Fibroblast of lung (primary cell): Measurements from ENCODE around the gene CNN2.
A peak's percentile ranks its signal among the peaks of the same experiment; 100 is the strongest.

Experiments
- EZH2 ChIP-seq: IDR thresholded peaks from 2 replicates; pipeline ENCODE4 v1.5.1; 2012; ENCODE audit warnings: low read length, control low read depth, mild to moderate bottlenecking; ENCODE audit errors: missing control alignments
- TF ChIP-seq, protein P1 (sequence below), 2 donors: IDR thresholded peaks in 1 of 2; conservative IDR thresholded peaks in 1 of 2; 1 replicate in 1 of 2; 2 replicates in 1 of 2; pipeline ENCODE4 v1.5.1; 2011 to 2012; ENCODE audit warnings: low read length in 2 of 2, control low read depth in 1 of 2, inconsistent platforms in 1 of 2, low read depth in 1 of 2, mild to moderate bottlenecking in 1 of 2

DNA sequence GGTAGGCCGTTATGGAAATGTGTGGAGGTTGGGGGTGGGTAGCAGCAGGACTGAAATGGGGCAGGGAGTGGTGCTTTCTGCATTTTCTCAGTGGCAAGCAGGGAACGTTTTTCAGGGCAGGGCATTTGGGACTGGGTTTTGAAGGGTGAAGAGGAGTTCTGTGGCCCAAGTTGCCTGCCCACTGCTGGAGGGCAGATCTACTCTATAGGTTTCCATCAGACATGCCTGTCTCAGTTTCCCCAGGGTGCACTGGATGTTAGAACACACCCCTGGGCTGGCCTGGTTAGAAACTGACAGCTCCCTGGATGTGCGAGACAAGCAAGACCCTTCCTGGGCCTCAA, 27.1 kb upstream of the CNN2 start:
- TF ChIP-seq, protein P1, sequence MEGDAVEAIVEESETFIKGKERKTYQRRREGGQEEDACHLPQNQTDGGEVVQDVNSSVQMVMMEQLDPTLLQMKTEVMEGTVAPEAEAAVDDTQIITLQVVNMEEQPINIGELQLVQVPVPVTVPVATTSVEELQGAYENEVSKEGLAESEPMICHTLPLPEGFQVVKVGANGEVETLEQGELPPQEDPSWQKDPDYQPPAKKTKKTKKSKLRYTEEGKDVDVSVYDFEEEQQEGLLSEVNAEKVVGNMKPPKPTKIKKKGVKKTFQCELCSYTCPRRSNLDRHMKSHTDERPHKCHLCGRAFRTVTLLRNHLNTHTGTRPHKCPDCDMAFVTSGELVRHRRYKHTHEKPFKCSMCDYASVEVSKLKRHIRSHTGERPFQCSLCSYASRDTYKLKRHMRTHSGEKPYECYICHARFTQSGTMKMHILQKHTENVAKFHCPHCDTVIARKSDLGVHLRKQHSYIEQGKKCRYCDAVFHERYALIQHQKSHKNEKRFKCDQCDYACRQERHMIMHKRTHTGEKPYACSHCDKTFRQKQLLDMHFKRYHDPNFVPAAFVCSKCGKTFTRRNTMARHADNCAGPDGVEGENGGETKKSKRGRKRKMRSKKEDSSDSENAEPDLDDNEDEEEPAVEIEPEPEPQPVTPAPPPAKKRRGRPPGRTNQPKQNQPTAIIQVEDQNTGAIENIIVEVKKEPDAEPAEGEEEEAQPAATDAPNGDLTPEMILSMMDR (conservative IDR thresholded peaks at IDR 0.05 in 1 of 2, IDR thresholded peaks at IDR 0.05 in 1 of 2; ENCODE audit: low read depth in 1 of 2, low read length in 2 of 2), result no peak
- TF ChIP-seq EZH2, result peak; percentile 66
